Left renal cortex interstitium (tissue), 4 donors: ENCODE measurements around the gene DLX3. TPM values are rescaled to one million over a fixed set of nuclear protein-coding genes. Genes with fewer than 3 reads are reported as not detected.

ENCODE experiments used
- DNase-seq, 4 donors: peaks; one replicate each; pipeline ENCODE4 v3.0.0-alpha.2; 2013; ENCODE audit warnings: low read depth in 4 of 4, low spot score in 2 of 4, missing footprints in 1 of 4
- polyA plus RNA-seq, 4 donors: library from polyadenylated mRNA; unstranded; fragments of 120-200 nt; gene quantifications; one replicate each; pipeline ENCODE4 v1.2.1, GENCODE V29; 2013; ENCODE audit not compliant: insufficient read length in 4 of 4

The DLX3 gene
- polyA plus RNA-seq, 4 donors = 0.71 to 2.0 (median 1.5) TPM

DNA sequence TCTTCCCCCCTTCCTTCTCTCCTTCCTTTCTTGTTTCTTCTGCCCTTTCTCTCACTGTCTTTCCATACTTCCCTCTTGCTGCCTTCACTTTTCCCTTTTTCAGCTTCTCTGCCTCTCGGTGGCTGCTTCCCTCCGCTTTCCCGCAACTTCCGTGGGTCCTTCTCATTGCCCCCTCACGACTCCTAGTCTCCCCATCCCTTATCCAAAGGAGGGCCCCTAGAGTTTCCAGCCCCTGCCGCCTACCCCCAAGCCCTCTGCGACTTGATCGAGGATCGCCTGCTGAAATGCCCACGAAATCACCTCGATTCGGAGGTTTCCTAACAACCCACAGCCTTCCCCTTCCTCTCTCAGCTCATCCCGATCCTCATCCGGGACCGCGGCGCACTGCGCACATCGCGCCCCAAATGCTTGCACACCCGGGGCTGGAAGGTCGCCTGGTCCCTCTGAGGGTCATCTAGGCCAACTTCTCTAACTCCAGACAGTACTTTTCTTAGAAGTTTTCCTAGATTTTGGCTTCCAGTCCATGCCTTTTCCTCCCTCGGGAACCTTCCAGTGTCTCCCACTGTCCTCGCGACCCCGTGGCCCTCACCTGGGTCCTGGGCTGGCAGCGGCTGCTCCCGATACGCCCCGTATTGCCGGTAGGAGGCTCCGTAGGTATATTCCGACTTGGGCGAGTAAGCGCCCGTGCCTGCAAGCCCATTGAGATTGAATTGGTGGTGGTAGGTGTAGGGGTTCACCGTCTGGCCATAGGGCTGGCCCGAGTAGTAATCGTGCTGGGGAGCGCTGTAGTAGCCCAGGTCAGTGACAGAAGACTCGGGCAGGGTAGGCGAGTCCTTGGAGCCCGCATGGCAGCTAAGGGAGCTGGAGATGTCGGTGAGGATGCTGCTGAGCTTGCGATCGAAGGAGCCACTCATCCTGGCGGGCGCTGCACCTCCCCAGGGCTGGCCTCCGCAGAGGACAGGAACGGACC is 654 bp downstream of the DLX3 start:
- DNase-seq = no peak

DNA sequence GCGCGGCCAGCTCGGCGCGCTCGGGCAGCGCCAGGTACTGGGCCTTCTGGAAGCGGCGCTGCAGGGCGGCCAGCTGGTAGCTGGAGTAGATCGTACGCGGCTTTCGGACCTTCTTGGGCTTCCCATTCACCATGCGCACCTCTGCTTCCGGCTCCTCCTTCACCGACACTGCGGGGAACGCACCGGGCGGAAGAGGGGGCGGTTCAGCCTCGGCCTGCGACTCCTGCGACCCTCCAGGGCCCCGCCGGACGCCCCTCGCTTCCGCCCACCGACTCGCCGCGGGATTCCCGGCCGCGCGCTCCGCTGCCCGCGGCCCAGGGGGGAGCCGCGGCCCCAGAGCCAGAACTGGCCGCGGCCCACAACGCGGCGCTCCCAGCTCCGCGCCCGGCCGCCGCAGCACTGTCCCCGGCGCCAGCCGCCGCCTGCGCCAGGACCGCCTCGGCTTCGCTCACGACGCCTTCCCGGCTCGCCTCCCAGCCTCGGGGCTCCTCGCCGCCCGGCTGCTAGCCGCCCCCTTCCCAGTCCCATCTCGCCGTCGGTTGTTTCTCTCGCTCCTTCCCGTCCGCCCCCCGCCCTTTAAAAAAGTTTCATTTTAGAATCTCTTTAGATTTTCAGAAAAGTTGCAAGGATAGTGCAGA is 1.5 kb downstream of the DLX3 start:
- no peak for DNase-seq

DNA sequence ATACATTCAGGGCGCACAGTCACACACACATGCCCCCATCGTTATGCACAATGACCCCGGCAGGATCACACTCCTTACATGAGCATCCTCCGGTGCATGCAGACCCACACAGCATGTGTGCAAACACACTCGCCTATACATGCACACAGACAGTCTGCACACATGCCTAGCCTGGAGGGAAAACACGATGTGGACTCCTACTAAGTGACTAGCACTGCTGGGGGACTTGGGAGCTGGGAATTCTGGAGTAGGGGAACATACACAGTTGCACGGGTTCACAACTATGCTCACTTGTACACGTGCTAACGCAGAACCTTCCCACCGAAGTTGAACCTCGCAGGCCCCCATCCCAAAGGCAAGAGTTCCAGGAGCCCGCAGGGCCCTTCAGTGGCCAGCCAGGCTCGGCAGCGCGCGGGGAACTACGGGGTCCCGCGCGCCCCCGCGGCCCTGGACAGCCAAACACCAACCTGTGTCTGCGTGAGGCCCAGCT is 2.0 kb downstream of the DLX3 start:
- no peak for DNase-seq

DNA sequence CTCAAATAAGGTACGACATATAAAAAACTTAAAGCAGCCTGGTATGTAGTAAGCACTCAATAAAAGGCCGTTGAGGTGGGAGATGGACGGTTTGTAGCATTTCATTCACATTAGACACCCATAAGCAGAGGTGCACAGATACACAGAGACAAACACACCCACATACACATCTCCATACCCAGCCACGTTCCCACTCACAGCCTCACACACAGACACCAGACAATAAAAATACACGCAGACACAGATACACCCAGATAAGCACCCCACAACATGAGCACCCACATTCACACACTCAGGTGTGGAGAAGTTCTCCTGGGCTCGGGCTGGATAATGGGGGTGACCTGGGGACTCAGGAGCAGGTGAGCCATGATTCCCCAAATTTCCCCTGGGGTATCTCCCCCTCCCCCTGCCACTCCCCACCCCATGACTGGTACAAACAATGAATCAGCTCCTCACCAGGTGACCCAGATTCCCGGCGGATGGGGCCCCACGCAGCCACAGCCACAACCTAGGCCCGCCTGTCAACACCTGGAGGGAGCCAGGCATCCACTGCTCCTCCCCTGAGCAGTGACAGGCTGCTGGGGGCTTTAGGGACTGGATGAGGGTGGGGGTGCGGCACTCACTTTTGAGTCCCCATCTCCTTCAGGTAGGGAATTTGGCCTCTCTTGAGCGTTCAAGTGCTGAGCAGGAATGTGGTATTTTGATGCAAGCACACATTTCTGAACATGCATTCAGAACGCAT is 2.7 kb downstream of the DLX3 start:
- no peak for DNase-seq

DNA sequence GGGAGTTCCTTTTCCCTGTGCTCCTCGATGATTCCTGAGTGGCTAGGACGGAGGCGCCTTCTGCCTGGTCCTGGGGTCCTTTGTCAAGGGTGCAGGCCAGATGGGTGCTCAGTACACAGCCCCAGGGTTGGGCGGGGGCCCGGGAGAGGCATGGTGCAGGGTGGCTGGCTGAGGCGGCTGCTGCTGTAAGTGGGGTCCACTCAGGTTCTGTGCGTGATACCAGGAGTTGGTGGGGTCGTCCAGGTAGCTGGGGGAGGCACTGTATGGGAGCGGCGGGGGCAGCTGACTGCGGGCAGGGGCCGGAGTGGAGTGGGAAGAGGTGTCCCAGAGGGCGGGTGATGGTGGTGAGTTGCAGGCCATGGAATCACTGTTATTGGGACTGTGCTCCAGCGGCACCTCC is 3.6 kb downstream of the DLX3 start:
- no peak for DNase-seq

DNA sequence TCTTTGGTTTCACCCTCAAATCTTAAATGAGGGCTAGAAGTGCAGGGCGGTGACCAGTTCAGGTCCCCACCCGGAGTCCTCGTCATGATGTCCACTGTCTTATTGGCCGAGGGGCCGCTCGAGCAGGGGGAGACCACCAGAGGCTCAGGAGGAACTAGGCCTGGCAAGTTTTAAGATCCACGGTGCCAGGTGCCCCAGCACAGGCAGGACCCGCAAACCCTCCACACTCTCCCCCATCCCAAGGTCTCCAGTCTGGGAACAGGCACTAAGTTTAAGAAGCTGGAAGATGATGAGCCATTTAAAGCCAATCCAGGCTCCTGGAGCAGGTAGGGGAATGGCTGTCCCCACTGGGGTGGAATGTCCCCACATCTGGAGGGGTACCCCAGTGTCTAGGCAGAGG is 4.1 kb downstream of the DLX3 start:
- DNase-seq = no peak

DNA sequence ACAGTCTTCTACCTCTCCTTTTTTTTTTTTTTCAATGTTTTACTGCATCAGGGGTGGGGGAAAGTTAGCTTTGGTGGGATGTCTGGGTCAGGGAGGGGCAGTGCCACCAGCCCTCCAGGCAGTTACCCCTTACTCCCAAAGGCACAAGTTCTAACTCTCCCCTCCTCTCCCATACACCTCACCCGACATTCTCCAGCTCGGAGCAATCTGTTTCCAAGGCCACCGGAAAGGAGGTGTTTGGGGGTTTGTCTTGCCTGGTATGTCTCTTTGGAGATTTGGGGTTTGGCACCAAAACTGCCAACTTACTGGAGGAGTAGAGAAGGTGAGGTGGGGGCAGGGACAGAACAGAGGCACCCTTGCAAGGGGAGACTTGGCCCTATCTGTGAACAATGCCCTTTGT is 4.7 kb downstream of the DLX3 start:
- no peak for DNase-seq

DNA sequence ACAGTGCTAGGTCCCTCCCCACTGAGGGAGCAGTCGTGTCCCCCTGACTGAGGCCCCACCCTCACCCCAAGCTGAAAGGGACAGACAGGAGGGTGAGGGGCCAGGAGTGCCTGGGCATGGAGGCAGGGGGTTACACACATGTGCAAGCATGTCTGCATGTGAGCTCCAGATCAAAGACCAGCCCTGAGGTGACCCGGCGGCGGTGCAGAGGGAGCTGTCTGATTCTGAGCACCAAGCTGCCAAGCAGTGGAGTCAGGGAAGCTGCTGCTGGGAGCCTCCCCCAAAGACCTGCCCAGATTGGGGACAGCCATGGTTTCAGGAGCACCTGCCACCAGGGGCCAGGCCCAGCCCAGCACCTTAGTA is 5.5 kb downstream of the DLX3 start:
- DNase-seq = no peak

DNA sequence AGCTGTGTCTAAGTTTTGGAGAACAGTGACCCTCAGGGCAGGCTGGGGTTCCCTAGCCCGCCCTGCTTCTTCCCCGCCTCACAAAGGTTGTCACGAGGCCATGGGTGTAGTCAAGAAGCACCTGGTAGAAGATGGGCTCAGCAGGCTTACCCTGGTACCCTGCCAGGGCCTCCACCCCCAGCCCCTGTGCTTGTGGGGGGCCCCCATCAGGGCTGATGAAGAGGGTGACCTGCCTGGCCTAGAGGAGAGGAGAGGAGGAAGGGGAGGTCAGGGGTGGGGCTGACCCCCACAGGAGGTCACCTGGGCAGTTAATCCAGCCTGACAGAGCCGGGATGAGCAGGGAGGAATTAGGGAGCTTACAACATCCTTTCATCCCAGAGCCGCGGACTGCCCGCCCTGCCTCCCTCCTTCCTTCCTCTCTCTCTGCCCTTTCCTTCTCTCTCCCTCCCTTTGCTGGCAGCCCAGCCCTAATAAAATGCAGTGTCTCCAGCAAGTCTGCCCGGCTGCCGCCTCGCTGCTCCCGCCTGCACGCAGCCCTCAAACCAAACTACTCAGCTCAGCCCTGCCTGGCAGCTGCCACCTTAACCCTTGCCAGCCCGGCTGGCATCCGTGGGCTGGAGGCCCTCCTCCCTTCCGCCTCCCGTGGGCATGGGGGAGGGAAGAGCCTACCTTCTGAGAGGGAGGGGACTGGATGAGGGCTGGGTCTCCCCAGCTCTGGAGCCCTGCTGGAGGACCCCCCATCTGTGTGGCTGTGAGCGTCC is 7.2 kb downstream of the DLX3 start:
- DNase-seq = no peak

DNA sequence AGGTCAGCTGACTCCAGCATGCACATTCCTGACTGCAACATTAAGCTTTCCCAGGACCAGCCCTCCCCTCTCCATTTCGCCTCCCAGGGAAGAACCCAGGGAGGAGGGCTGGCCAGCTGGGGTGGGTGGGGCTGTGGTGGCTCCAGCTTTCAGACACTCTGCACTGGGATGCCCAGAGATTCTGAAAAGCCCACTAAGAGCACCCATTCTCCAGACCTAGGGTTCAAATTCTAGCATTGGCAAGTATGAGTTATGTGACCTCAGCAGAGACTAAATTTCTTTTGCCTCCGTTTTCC is 7.8 kb downstream of the DLX3 start:
- no peak for DNase-seq

DNA sequence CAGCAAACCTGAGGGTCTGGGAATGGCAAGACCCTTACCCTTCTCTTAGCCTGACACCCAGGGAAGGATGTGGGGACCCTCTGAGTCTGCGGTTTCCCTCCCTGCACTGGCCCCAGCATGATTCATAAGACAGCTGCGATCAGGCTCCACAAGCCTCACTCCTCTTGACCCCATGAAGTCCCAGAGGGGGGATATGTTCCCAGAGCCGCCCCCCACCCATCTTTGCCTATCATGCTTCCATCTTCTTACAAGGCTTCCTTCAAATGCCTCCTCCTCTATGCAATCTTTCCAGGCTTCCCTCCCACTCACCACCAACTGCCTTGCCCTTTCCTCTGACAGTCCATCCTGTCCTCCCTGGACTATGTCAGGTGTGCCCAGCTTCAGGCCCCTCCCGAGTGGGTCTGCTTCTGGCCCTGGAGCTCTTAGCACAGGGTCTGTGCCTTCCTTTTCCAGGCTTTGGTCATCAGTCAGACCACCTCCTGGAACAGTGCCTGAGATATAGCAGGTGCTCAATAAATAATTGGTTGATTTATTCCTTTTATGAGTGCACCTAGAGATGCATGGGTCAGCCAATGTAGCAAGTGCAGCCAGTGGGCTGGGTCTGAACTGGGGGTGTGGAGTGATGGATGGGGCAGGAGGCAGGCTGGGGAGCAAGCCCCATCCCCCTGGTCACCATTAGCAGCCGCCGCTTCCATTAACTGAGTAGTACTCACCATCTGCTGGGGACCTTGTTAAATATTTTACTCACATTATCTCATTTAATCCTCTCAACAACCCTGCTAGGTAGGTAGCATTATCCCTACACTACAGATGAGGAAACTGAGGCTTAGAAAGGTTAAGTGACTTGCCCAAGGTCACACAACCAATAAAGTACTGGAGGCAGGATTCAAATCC is 8.4 kb downstream of the DLX3 start:
- DNase-seq = no peak

DNA sequence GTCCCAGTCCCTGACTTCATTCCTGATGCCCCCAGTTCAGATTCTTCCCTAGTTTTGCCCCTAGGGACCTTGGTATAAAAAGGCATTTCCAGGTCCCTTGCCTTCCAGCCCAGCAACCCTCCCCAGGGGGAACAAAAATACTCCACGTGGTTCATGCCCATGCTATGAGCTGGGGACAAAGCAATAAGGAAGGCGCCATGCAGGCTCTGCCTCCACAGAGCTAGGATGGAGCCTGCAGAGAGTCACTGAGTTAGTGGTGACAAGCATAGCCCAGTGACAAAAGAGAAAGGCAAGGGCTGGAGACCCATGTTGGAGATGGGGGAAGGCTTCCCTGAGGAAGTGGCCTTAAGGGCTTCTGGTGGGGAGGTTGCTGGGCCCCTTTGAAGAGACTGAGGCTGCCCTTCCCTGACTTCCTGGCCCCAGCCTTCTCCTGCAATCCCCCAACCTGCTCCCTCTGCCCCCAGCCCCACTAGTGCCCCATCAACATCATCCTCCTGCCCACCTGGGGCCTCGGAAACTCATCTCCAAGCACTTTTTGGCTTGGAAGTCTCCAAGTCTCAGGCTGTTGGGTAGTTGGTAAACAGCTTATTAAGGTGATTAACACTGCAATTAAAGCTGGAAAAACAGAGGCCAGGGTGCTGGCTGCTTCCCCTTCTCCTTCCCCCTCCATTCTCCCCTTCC is 9.6 kb downstream of the DLX3 start:
- DNase-seq = no peak

DNA sequence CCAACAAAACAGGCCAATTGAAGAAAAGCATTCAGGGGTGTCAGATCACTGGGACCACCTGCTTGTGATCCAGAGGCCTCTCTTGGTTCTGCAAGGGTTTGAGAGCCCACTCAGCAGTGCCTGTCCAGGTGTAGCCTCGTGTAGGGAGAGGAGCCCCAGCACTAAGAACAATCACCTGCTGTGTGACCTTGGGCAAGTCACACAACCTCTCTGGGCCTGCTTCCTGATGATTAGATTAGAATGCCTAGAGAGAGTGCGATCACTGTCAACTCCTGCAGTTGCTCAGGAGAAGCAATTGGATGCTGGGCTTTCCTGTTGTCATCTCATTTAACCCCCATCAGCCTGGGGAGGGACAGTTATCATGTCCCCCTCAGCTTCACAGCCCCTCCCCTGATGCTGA is 10.2 kb downstream of the DLX3 start:
- no peak for DNase-seq

DNA sequence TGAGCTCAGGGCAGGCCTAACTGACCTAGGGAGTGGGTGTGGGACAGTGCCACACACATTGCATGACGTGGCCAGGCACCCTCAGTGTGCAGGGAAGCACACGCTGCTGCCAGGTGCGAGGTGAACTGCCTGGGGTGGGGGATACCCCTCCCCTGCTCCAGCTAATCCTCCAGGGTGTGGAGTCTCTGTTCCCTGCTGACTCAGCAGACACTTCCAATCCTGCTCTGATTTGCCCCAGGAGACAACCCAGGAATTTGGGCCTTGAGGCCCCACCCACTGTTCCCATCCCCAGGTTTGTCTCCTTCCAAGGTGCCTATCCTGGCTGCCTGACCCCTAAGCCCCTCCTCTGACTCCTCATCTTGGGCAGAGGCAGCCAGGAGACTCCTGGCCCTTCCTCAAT is 10.7 kb downstream of the DLX3 start:
- no peak for DNase-seq

DNA sequence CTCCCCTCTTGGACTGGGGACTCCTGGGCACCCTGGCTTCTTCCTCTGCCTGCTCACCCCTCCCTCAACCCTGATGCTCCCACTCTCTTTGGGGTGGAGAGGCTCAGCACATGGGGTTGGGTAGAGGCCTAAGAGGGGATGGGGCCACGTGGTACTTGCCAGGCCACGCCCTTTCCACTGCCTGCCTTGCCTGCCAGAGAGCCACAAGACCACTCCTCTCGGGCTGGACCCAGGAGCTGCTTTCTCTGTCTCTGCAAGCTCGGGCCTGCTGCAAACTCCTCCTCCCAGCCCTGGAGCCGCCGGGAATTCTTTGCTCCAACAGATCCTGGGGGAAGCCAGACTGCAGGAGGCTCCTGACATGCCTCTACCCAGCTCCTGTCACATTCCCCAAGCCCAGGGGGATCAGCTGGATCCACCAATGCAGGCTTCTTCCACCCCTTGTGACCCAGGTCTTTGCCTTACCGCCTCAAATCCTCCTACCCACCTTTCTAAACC is 14.3 kb downstream of the DLX3 start:
- no peak for DNase-seq

DNA sequence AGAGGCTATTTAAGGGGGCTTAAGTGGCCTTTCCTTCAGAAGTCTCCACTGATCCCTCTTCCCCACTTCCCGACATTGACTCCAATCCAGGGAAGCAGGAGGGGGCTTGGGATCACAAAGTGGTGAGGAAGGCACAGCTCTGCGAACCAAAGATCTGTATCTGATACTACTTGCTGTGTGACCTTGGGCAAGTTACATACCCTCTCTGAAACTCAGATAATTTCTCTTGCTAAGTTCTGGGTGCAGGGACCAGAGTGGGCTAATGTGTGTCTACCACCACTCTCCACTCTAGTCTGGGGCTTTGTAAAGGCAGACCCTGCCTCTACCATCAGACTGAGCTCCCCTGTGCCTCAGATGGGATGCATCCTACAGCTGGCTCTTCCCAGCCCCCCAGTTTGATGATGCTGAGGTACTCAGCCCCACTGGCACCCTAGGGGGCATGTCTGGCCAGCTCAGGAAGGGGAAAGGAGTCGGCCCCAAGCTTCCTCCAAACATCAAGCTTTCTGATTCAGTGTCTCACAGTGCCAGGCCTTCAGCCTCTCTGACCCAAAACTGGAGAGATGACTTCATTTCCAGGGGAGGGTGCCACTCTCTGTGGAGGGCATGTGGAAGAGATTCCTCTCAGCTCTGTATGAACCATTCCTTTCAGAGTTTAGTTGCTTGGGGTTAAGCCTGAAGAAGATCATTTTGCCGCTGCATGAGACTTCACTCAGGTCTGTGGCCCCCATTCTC is 15.1 kb downstream of the DLX3 start:
- no peak for DNase-seq

DNA sequence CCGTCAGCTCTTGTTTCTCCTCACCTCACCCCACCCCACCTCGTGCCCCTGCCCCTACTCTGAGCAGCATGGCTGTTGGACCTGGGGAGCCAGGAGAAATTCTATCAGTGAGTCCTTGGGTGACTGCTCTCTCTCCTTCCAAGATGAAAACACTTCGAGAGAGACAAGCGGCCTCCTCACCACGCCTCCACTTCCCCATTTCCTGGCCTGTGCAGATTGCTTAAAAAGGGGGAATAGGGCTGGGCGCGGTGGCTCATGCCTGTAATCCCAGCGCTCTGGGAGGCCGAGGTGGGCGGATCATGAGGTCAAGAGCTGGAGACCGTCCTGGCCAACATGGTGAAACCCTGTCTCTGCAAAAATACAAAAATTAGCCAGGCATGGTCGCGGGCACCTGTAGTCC is 16.5 kb downstream of the DLX3 start:
- no peak for DNase-seq
